ENCODE results near the gene ETFBKMT.
"Not testable (repeated sequence)": the region's sequence is repeated elsewhere in the genome, so short reads cannot be mapped to it uniquely, and the experiment has no call there.

Gene ETFBKMT

GRCh38 chr12:31716998-31717397 lies 57.5 kb downstream of the ETFBKMT start:
- not testable (repeated sequence) for DNase-seq (ENCODE audit: low read depth, low spot score)

- DNase-seq (ENCODE audit: low read depth, low spot score), result not testable (repeated sequence)
These were observed 59.2 kb downstream of the ETFBKMT start for GRCh38 chr12:31718542-31719198.

GRCh38 chr12:31722580-31722979 lies 63.1 kb downstream of the ETFBKMT start:
- no peak for DNase-seq (ENCODE audit: low read depth, low spot score)
